Measurements from ENCODE around the gene ACOX1. TPM values are rescaled to one million over a fixed set of nuclear protein-coding genes. Genes with fewer than 3 reads are reported as not detected.

Gene ACOX1
- total RNA-seq, 1 experiment from 2014 or later = 50.2 TPM

DNA sequence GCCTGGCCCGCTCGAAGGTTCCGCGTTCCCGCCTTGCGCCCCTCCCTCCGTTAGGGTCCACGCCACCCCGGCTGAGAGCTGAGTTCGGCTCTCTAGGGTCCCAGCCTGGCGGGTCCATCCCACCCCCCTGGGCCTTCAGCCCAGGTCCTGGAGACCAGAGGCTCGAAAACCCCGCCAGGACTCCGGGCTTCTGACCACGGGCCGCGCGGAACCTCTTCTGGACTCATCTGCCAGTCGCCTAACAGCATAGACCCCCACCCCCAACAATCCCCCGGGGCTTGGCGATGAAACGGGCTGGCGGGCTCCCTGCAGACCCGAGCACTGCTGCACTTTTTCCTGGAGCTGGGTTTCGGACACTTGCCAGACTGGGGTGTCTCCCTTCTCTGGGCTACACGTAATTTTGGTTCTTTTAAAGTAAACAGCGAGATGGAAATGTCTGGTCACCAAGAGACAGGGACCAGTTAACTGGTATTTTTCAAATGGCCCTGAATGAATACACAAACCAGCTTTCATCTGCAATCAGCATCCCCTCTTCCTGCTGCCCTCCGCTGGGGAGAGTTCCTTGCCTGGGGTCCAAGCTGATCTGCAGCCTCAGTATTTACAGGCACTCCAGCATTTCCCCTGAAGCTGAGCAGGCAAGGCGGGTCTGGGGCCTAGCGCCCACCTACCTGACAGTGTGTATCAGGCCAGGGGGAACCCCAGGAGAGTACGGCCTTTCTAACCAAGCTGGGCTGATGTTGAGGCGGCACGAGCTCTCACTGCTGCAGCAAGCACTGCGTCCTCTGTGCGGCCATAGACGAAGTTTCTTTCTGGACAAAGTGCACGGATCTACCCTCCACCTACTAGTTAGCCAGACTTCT lies 81.6 kb downstream of the ACOX1 start:
- ChIA-PET CTCF (interaction anchor here (0.7 to 2.3 kb wide), 3 partner anchors 19 to 106 kb away, joined by 3 to 8 read pairs (median 5); partner anchors contain the start of genes TRIM47 and WBP2), RAD21 (ENCODE audit: low non-redundant PET in 1 of 2, low total read pairs in 2 of 2, uncharacterized antibody in 2 of 2, unreplicated experiment in 2 of 2) (no interaction called here), POLR2A (interaction anchor here (1.0 to 5.1 kb wide), 8 partner anchors 15 to 132 kb away, joined by 3 to 22 read pairs (median 4); partner anchors contain the start of genes TRIM47 and WBP2)
- peak overlapping the region; percentile 84 for H3K9ac ChIP-seq (ENCODE audit: low read length)
- no peaks in the 10 kb centered on the region for H3K9me2 ChIP-seq (ENCODE audit: insufficient read depth)
- H3K4me3 ChIP-seq (replicated peaks in 1 of 2; ENCODE audit: low read depth in 1 of 2, low read length in 2 of 2) = peak overlapping the region; percentile 64 to 72
- intact Hi-C loops (cut with micrococcal nuclease) = no loop called here
- peaks cover 24 to 38% of the 10 kb centered on the region in 2 experiments for H3K36me3 ChIP-seq (ENCODE audit: control insufficient read depth in 1 of 2, insufficient read depth in 2 of 2, low read length in 2 of 2)
- no peaks in the 10 kb centered on the region for H4K20me1 ChIP-seq (ENCODE audit: insufficient read depth)
- BruUV-seq (replicated peaks) = TSS peak; percentile 78
- TF ChIP-seq, protein P1, sequence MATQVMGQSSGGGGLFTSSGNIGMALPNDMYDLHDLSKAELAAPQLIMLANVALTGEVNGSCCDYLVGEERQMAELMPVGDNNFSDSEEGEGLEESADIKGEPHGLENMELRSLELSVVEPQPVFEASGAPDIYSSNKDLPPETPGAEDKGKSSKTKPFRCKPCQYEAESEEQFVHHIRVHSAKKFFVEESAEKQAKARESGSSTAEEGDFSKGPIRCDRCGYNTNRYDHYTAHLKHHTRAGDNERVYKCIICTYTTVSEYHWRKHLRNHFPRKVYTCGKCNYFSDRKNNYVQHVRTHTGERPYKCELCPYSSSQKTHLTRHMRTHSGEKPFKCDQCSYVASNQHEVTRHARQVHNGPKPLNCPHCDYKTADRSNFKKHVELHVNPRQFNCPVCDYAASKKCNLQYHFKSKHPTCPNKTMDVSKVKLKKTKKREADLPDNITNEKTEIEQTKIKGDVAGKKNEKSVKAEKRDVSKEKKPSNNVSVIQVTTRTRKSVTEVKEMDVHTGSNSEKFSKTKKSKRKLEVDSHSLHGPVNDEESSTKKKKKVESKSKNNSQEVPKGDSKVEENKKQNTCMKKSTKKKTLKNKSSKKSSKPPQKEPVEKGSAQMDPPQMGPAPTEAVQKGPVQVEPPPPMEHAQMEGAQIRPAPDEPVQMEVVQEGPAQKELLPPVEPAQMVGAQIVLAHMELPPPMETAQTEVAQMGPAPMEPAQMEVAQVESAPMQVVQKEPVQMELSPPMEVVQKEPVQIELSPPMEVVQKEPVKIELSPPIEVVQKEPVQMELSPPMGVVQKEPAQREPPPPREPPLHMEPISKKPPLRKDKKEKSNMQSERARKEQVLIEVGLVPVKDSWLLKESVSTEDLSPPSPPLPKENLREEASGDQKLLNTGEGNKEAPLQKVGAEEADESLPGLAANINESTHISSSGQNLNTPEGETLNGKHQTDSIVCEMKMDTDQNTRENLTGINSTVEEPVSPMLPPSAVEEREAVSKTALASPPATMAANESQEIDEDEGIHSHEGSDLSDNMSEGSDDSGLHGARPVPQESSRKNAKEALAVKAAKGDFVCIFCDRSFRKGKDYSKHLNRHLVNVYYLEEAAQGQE (IDR thresholded peaks at IDR 0.05; ENCODE audit: low read depth) = no peak
- no peak for TF ChIP-seq POLR2AphosphoS5 (IDR thresholded peaks at IDR 0.05; ENCODE audit: low read depth, low read length)
- TF ChIP-seq EGR1 (IDR thresholded peaks at IDR 0.05; ENCODE audit: low read depth) = no peak
- TF ChIP-seq ZFX (IDR thresholded peaks at IDR 0.05) = no peak
- no peak for TF ChIP-seq YY1 (IDR thresholded peaks at IDR 0.05; ENCODE audit: extremely low read depth, insufficient replicate concordance, low read depth, low read length)
- TF ChIP-seq ELF1 (IDR thresholded peaks at IDR 0.05; ENCODE audit: borderline replicate concordance, low read depth) = no peak
- no peak for DNase-seq (ENCODE audit: low read depth, low spot score)
- no peaks in the 10 kb centered on the region for H3K27me3 ChIP-seq (ENCODE audit: insufficient read depth, low read length)
- no peak overlapping the region for H2AFZ ChIP-seq (ENCODE audit: low read depth, low read length, poor library complexity, severe bottlenecking)
- peak overlapping the region; percentile 95 for H3K4me2 ChIP-seq (ENCODE audit: low read length)
- H3K9me3 ChIP-seq (ENCODE audit: control insufficient read depth in 1 of 2, insufficient read depth in 1 of 2, low read depth in 1 of 2, low read length in 2 of 2) = no peaks in the 10 kb centered on the region
- ATAC-seq = no peak
- H3K79me2 ChIP-seq (ENCODE audit: insufficient read depth, low read length) = peaks cover 34% of the 10 kb centered on the region; the same call in 1 of the 2 replicates
- H3K4me1 ChIP-seq (ENCODE audit: control insufficient read depth in 1 of 2, insufficient read depth in 2 of 2, low read length in 2 of 2) = peaks cover 13 to 26% of the 10 kb centered on the region in 2 experiments
- H3K27ac ChIP-seq (ENCODE audit: low read depth, low read length) = peak overlapping the region; percentile 100

All from HCT116 (cell line).